Activated CD8-positive, alpha-beta memory T cell treated with anti-CD3 and anti-CD28 coated beads, Interleukin-2, amount 50 U/mL, for 48 hours (primary cell): ENCODE data around the gene HERC2.
"Not testable (repeated sequence)": the region's sequence is repeated elsewhere in the genome, so short reads cannot be mapped to it uniquely, and the experiment has no call there.

Source experiments
- DNase-seq: peaks from one replicate; pipeline ENCODE4 v3.0.0-alpha.2; 2020

The HERC2 gene

GRCh38 chr15:28128031-28128430 is 193.9 kb downstream of the HERC2 start:
- DNase-seq, result no peak

- DNase-seq, result no peak
Measured at GRCh38 chr15:28127036-28127435, 194.9 kb downstream of the HERC2 start.

DNA sequence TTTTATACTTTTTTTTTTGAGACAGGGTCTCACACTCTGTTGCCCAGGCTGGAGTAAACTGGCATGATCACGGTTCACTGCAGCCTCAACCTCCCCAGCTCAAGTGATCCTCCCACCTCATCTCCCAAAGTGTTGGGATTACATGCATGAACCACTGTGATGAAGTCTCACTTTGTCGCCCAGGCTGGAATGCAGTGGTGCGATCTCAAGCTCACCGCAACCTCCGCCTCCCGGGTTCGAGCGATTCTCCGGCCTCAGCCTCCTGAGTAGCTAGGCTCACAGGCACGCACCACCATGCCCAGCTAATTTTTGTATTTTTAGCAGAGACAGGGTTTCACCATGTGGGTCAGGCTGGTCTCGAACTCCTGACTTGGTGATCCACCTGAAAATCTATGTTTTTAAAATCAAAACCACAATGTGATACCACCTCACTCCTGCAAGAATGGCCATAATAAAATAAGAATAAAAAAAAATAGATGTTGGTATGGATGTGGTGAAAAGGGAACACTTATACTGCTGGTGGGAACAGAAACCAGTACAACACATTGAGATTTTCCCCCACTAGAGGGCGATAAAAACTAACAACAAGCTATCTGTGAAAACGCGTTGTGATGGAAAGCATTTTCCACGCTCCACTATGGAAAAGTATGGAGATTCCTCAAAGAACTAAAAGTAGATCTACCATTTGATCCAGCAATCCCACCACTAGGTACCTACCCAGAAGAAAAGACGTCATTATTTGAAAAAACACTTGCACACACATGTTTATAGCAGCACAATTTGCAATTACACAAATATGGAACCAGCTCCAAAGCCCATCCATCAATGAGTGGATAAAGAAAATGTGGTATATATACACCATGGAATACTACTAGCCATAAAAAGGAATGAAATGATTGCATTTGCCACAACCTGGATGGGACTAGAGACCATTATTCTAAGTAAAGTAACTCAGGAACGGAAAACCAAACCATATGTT is 196.0 kb downstream of the HERC2 start:
- no peak for DNase-seq

GRCh38 chr15:28124841-28125240 is 197.1 kb downstream of the HERC2 start:
- no peak for DNase-seq

- peak; percentile 70 for DNase-seq
Measured at GRCh38 chr15:28123408-28124023, 198.5 kb downstream of the HERC2 start.

DNA sequence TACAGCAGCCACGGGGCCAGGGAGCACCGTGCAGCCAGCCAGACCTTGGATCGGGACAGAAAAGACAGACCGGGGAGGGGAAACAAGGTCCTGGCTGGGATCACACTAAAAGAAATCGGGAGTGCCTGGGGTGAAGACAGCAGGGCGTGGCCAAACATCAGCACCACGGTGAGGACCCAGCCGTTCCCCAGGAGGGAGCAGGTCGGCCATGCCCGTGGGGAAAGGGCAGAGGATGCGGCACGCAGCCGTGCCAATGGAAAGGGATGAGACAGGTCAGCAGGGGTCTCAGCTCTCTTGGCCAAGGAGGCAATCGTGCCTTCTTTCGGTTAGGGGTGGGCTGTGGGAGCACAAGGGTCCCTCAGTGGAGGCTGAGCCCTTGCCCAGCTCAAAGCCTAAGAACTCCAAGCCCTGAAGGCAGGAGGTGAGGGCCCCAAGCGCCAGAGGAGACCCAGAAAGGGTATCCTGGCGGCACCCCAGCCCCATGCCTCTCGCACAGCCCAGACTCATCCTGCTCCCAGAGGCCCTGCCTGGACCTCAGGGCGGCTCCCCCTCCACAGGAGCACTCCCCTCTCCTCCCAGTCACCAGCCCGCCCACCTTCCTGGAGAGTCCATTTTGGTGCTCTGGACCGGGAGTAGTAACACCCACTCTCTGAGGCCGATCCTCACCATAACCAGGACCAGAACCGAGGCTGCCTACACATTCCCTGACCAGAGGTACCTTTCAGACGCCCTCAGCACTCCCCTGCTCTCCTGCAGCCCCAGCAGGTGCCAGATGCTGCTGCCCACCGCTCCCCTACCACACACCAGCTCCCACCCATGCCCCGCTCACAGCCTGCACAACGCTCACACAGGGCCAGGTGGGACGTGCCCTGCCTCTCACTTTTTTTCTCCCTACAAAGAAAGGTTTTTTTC is 199.7 kb downstream of the HERC2 start:
- DNase-seq, result no peak

- not testable (repeated sequence) for DNase-seq
Measured at GRCh38 chr15:28121577-28121976, 200.4 kb downstream of the HERC2 start.

DNA sequence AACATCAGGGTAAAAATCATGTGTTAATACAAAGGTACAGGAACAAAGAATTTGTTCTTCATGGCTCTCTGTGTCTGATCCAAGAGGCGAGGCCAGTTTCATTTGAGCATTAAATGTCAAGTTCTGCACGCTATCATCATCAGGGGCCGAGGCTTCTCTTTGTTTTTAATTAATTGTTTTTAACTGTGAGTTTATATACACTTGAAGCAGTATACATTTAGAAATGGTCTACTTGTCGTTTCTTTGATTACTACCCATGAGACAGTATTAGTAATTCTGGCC is 201.7 kb downstream of the HERC2 start:
- no peak for DNase-seq

GRCh38 chr15:28118531-28118930 is 203.4 kb downstream of the HERC2 start:
- DNase-seq, result no peak

DNA sequence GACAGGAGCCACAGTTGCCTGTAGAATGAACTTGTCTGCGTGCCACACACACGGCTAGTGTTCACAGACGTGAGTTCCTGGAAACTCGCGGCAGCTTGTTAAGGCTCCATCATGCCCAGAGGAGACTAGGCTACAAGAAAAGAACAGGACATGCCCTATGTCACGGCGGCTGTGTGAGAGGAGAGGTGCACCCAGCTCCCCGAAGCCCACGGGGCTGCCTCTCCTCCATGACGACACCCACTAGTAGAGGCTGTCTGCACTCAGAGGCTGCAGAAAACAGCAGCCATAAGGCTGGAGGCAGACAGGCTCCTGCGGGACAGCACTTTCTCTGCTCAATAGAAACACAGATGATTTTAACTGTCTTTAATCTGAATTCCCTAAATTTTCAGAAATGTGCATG is 203.9 kb downstream of the HERC2 start:
- DNase-seq, result no peak

- DNase-seq, result no peak
Measured at GRCh38 chr15:28117432-28117990, 204.5 kb downstream of the HERC2 start.

DNA sequence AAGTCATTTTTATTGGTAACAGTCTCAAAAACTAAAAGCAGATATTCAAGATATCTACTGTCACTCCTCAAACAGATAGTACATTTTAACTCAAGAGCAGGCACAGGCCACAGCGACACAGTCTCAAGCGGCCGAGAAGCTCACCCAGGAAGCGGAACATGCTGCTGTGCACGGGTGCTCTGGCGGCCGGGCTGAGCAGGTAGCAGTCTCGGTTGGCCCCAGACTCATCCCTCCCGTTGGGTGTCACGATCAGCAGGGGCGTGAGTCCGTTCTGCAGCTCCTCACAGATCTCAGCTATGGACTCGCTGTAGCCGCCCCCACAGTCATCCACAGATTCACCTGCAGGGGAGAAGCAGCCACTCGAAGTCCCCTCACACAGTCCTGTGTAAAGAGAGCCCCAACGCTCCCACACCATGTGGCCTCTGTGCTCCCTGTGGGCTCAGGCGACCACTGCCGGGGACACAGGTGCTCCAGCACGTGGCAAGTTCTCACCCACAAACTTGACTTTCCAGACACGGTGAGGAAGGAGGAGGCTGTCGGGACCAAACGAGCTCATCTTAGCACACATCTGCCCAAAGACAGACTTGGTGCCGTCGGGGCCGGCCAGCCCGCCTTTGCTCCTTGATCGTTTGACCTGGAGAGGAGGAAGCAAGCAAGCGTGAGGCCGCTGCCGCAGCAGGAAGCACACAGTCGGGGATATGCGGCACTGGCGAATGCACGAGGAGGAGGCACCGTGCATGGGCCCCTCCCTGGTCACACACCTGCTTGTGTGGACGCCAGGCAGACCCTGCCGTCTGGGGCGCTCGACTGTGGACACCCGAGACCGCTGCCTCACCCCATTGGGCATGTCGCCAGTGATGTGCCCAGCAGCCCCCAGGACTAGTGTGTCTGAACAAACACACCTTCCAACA is 205.2 kb downstream of the HERC2 start:
- DNase-seq, result no peak

DNA sequence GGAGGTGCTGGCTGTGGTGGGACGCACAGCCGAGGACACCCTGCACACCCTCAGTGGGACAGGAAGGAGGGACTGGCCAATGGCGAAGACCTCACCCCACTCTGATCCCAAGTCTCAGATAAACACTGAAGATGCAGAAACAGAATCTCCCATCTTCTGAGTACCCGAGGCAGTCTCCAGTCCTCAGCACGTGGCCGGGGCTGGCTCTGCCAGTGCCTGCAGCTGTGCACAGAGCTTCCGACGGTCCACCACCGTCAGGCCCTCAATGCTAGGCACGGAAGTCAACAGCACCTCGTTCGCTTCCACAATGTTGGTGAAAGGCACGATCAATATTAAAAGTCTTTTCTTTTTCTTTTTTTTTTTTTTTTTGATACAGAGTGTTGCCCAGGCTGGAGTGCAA is 206.1 kb downstream of the HERC2 start:
- no peak for DNase-seq

GRCh38 chr15:28114721-28115622 is 207.0 kb downstream of the HERC2 start:
- DNase-seq, result peak; percentile 35

GRCh38 chr15:28114114-28114455 is 207.9 kb downstream of the HERC2 start:
- DNase-seq, result peak; percentile 13

GRCh38 chr15:28113394-28114113 is 208.4 kb downstream of the HERC2 start:
- DNase-seq, result no peak

- DNase-seq, result peak; percentile 26
Measured at GRCh38 chr15:28112962-28113361, 209.0 kb downstream of the HERC2 start.

GRCh38 chr15:28112101-28112760 is 209.7 kb downstream of the HERC2 start:
- peak; percentile 12 for DNase-seq

DNA sequence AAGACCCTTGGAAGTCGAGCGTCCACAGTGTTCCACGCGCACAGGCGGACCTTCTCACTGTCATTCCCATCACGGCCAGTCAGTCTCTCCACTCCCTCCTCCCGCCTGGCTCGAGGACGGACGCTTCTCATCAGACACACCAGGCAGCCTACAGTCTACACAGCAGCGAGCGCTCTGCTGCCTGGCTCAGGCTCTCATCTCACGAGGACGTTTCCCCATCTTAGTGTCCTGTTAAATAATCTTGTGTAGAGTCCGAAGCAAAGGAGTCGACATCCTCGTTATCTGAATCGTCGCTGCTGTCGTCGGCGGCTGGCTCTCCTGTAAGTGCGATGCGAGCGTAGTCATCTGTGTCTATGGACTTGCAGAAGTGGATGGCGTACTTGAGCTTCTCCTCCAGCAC is 210.4 kb downstream of the HERC2 start:
- DNase-seq, result peak; percentile 33

GRCh38 chr15:28110481-28110881 is 211.5 kb downstream of the HERC2 start:
- peak; percentile 20 for DNase-seq
